Loucy (cell line): ENCODE data around the gene MAIP1.

Source experiments
- CTCF ChIP-seq: fragments of 200-600 bp; sonication (generic); conservative IDR thresholded peaks from 2 replicates; pipeline ENCODE4 v1.5.1; 2014; ENCODE audit warnings: mild to moderate bottlenecking, antibody characterized with exemption, low read length
- EZH2phosphoT487 ChIP-seq: fragments of 200-600 bp; IDR thresholded peaks from 2 replicates; pipeline ENCODE4 v1.6.1; 2018; ENCODE audit warnings: antibody characterized with exemption, mild to moderate bottlenecking, moderate library complexity, borderline replicate concordance

GRCh38 chr2:199958014-199958413 is 2.6 kb downstream of the MAIP1 start:
- TF ChIP-seq CTCF (no peak), EZH2phosphoT487 (no peak)
